IMR-90 (cell line): ENCODE measurements around the gene SLC12A4. TPM values are rescaled to one million over a fixed set of nuclear protein-coding genes. Genes with fewer than 3 reads are reported as not detected.

Experiments
- ATAC-seq: fragments of 200-7000 bp; cut with Tn5 transposase; 2 replicates; pipeline ENCODE4 v1.9.1; 2020; ENCODE audit warnings: low read depth, mild to moderate bottlenecking, moderate library complexity
- BruUV-seq: library from RNA; stranded (reverse); fragments of 400-500 nt; replicated peaks from 2 replicates; lab custom pipeline; 2021; lab: Mats Ljungman, UMichigan
- CTCF ChIA-PET: fragments of 300-600 bp; formaldehyde crosslinking; extraction: SDS; loops from one replicate; lab custom pipeline; 2021; ENCODE audit warnings: antibody characterized with exemption; lab: Yijun Ruan, JAX
- POLR2A ChIA-PET: fragments of 300-600 bp; sonication (Branson Sonifier 250); formaldehyde crosslinking; loops from one replicate; lab custom pipeline; 2022; ENCODE audit warnings: antibody characterized with exemption; ENCODE audit not compliant: unreplicated experiment; lab: Charles Lee
- DNase-seq: peaks from one replicate; pipeline ENCODE4 v3.0.0; 2013
- H2AFZ ChIP-seq: replicated peaks from 2 replicates; pipeline ENCODE3; 2013; ENCODE audit warnings: low read length, mild to moderate bottlenecking; ENCODE audit not compliant: poor library complexity
- H2AK5ac ChIP-seq: 2 replicates; pipeline ENCODE4 v1.6.1; 2013; ENCODE audit warnings: low read depth, low read length, inconsistent platforms
- H2AK9ac ChIP-seq: replicated peaks from 2 replicates; pipeline ENCODE3; 2013; ENCODE audit warnings: mild to moderate bottlenecking, low read depth, low read length, moderate library complexity; ENCODE audit not compliant: poor library complexity
- H2BK120ac ChIP-seq: 2 replicates; pipeline ENCODE4 v1.6.1; 2013; ENCODE audit warnings: low read depth, low read length, inconsistent platforms
- H2BK15ac ChIP-seq: 3 replicates; pipeline ENCODE4 v1.6.1; 2013; ENCODE audit warnings: low read depth, low read length, inconsistent platforms
- H2BK20ac ChIP-seq: 2 replicates; pipeline ENCODE4 v1.6.1; 2013; ENCODE audit warnings: low read depth, mild to moderate bottlenecking, inconsistent platforms, low read length, moderate library complexity
- H2BK5ac ChIP-seq: 2 replicates; pipeline ENCODE4 v1.6.1; 2013; ENCODE audit warnings: mild to moderate bottlenecking, low read depth, low read length, inconsistent platforms; ENCODE audit not compliant: poor library complexity, severe bottlenecking
- H3K14ac ChIP-seq: replicated peaks from 2 replicates; pipeline ENCODE4 v1.6.1; 2013; ENCODE audit warnings: low read depth, low read length, inconsistent platforms
- H3K18ac ChIP-seq: 2 replicates; pipeline ENCODE4 v1.6.1; 2013; ENCODE audit warnings: low read depth, low read length, control low read depth
- H3K23ac ChIP-seq: 2 replicates; pipeline ENCODE4 v1.6.1; 2013; ENCODE audit warnings: low read depth, low read length, inconsistent platforms
- H3K27ac ChIP-seq: 2 replicates; pipeline ENCODE4 v1.5.1; 2013; ENCODE audit warnings: mild to moderate bottlenecking, control low read depth, low read length; ENCODE audit not compliant: insufficient read depth
- H3K27me3 ChIP-seq: 2 replicates; pipeline ENCODE4 v1.6.1; 2013; ENCODE audit warnings: low read length; ENCODE audit not compliant: control insufficient read depth, insufficient read depth
- H3K36me3 ChIP-seq: 2 replicates; pipeline ENCODE4 v1.6.1; 2013; ENCODE audit warnings: low read length, mixed read lengths; ENCODE audit not compliant: control insufficient read depth, insufficient read depth
- H3K4ac ChIP-seq: 2 replicates; pipeline ENCODE4 v1.6.1; 2013; ENCODE audit warnings: low read depth, low read length, inconsistent platforms
- H3K4me1 ChIP-seq: 2 replicates; pipeline ENCODE4 v1.6.1; 2013; ENCODE audit warnings: low read length, mixed read lengths; ENCODE audit not compliant: control insufficient read depth, insufficient read depth
- H3K4me2 ChIP-seq: 2 replicates; pipeline ENCODE4 v1.6.1; 2013; ENCODE audit warnings: low read depth, mild to moderate bottlenecking, control low read depth, low read length, moderate library complexity
- H3K4me3 ChIP-seq: 2 replicates; pipeline ENCODE4 v1.5.1; 2013; ENCODE audit warnings: low read depth, mild to moderate bottlenecking, control low read depth, low read length, moderate library complexity; ENCODE audit not compliant: insufficient read depth
- H3K56ac ChIP-seq: 2 replicates; pipeline ENCODE4 v1.6.1; 2013; ENCODE audit warnings: low read length, inconsistent platforms; ENCODE audit not compliant: insufficient read depth; ENCODE audit errors: extremely low read depth
- H3K79me1 ChIP-seq, 2 experiments: 2 replicates each; pipeline ENCODE4 v1.6.1; 2013; ENCODE audit warnings: low read length in 2 of 2, inconsistent platforms in 1 of 2, low read depth in 1 of 2
- H3K9ac ChIP-seq: 2 replicates; pipeline ENCODE4 v1.6.1; 2013; ENCODE audit warnings: low read depth, low read length, control low read depth
- H3K9me1 ChIP-seq: 2 replicates; pipeline ENCODE4 v1.6.1; 2013; ENCODE audit warnings: low read length, inconsistent platforms; ENCODE audit not compliant: insufficient read depth
- H3K9me3 ChIP-seq: 2 replicates; pipeline ENCODE4 v1.6.1; 2013; ENCODE audit warnings: low read length; ENCODE audit not compliant: control insufficient read depth, insufficient read depth
- H4K20me1 ChIP-seq: 2 replicates; pipeline ENCODE4 v1.6.1; 2013; ENCODE audit warnings: low read length, inconsistent platforms; ENCODE audit not compliant: insufficient read depth
- H4K5ac ChIP-seq: 2 replicates; pipeline ENCODE4 v1.6.1; 2013; ENCODE audit warnings: mild to moderate bottlenecking, low read depth, low read length, control low read depth
- H4K8ac ChIP-seq, 2 experiments: 2 replicates each; pipeline ENCODE4 v1.6.1; 2013; ENCODE audit warnings: low read depth in 2 of 2, low read length in 2 of 2, control low read depth in 1 of 2, inconsistent platforms in 1 of 2
- H4K91ac ChIP-seq: 2 replicates; pipeline ENCODE4 v1.6.1; 2013; ENCODE audit warnings: low read depth, low read length, inconsistent platforms; ENCODE audit not compliant: insufficient read depth
- BHLHE40 ChIP-seq: fragments of 150-350 bp; IDR thresholded peaks from 2 replicates; pipeline ENCODE4 v1.6.1; 2016; ENCODE audit warnings: mild to moderate bottlenecking, low read depth, low read length
- CTCF ChIP-seq: conservative IDR thresholded peaks from 2 replicates; pipeline ENCODE4 v1.5.1; 2012; ENCODE audit warnings: mild to moderate bottlenecking, low read depth, low read length, improper control_type of control experiment
- FOS ChIP-seq: fragments of 150-350 bp; IDR thresholded peaks from 2 replicates; pipeline ENCODE4 v1.6.1; 2016; ENCODE audit warnings: low read depth, low read length
- WGBS, 2 experiments: methylation state at CpG; one replicate each; pipeline versions ENCODE4 v1.1.5 to v1.1.7; 2013; ENCODE audit warnings: missing lambda C conversion rate in 2 of 2; ENCODE audit not compliant: insufficient read length in 1 of 2; ENCODE audit errors: extremely low coverage in 2 of 2; 5-methylcytosine and 5-hydroxymethylcytosine counted together
- dilution Hi-C: fragments of 300-500 bp; cut with HindIII; formaldehyde crosslinking; loops from one replicate; pipeline ENCODE4 v1.14.3; 2018; ENCODE audit warnings: low sequenced_read_pairs; ENCODE audit not compliant: unreplicated experiment
- in situ Hi-C: fragments of 300-500 bp; cut with MboI; formaldehyde crosslinking; loops from 3 replicates; pipeline ENCODE4 v1.14.3; 2019; ENCODE audit warnings: low sequenced_read_pairs, inconsistent platforms, mixed read lengths
- intact Hi-C: fragments of 100-400 bp; cut with micrococcal nuclease; formaldehyde crosslinking; loops from 2 replicates; pipeline ENCODE4 v1.10.0; 2022
- polyA plus RNA-seq, 3 experiments: library from polyadenylated mRNA; depleted of rRNA; stranded (reverse); fragments of >200 nt; gene quantifications; 2 replicates each; pipeline ENCODE4 v1.2.3, GENCODE V29; 2012; ENCODE audit warnings: low replicate concordance in 1 of 3
- total RNA-seq: library from RNA; depleted of rRNA; stranded (reverse); fragments of >200 nt; gene quantifications from 2 replicates; pipeline ENCODE4 v1.2.3, GENCODE V29; 2012

SLC12A4 gene
- total and polyA plus RNA-seq, 2 of the 4 experiments (the other 2 are of a cell fraction) = 36.6 to 132 TPM

DNA sequence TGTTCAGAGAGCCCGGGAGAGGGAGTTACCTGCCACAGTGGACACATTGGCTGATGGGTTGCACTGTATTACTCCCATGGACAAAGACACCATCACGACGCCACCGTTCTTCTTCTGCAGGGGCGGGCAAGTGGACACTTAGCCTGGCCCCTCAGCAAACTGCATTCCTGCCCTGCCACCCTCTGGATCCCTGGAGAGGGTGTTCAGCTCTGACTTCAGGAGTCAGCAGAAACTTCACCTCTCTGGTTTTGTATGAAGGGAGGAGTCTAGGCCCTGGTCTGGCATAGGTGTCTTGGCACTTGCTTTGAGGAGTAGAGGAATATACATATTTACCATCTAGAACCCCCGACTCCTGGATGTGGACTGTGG, 21.6 kb upstream of the SLC12A4 start:
- no peak overlapping the region for H2BK120ac ChIP-seq
- DNase-seq (no peak), ATAC-seq (no peak)
- peaks cover 4% of the 10 kb centered on the region; the same call in 1 of the 2 replicates for H3K4me1 ChIP-seq
- 80% methylated on average over 1 of the region's 6 CpGs; no CpG with 5 or more reads in 1 of the 2 experiments for WGBS, 2 experiments
- in situ Hi-C loops (no loop called here), intact Hi-C loops (no loop called here), dilution Hi-C loops (no loop called here)
- H3K18ac ChIP-seq = no peak overlapping the region
- no peak overlapping the region for H2BK5ac ChIP-seq
- H3K36me3 ChIP-seq = no peaks in the 10 kb centered on the region
- POLR2A ChIA-PET = no interaction called here
- H3K79me1 ChIP-seq = no peaks in the 10 kb centered on the region
- H3K4me2 ChIP-seq = no peak overlapping the region
- H4K5ac ChIP-seq = no peak overlapping the region
- no peaks in the 10 kb centered on the region; the same call in 1 of the 2 replicates for H4K20me1 ChIP-seq
- peaks cover 5% of the 10 kb centered on the region; the same call in 1 of the 2 replicates for H3K27me3 ChIP-seq
- H4K8ac ChIP-seq = no peak overlapping the region
- BruUV-seq = no TSS peak
- no peak overlapping the region for H2AFZ ChIP-seq
- no peak overlapping the region for H3K14ac ChIP-seq
- CTCF ChIA-PET = interaction anchor here (1.7 kb wide), 1 partner anchor 23 kb away, joined by 3 read pairs; no protein-coding TSS in a partner anchor
- H3K9me1 ChIP-seq = no peaks in the 10 kb centered on the region; the same call in 1 of the 2 replicates
- H3K27ac ChIP-seq = no peak overlapping the region
- no peak overlapping the region for H2AK9ac ChIP-seq
- no peak overlapping the region for H3K23ac ChIP-seq
- no peak overlapping the region for H2BK20ac ChIP-seq
- H3K4me3 ChIP-seq = no peak overlapping the region
- TF ChIP-seq BHLHE40 = no peak
- no peak for TF ChIP-seq CTCF
- no peak for TF ChIP-seq FOS
- no peak overlapping the region for H4K91ac ChIP-seq
- H2BK15ac ChIP-seq = no peak overlapping the region
- H3K56ac ChIP-seq = no peak overlapping the region
- no peak overlapping the region for H2AK5ac ChIP-seq
- H3K4ac ChIP-seq = no peak overlapping the region
- no peak overlapping the region for H3K9ac ChIP-seq
- no peaks in the 10 kb centered on the region for H3K9me3 ChIP-seq
